Measurements from ENCODE around the gene FAM98B. TPM values are rescaled to one million over a fixed set of nuclear protein-coding genes. Genes with fewer than 3 reads are reported as not detected.

Gene FAM98B
- total and polyA plus RNA-seq, 2 experiments from 2014 or later = 10.1 to 32.5 TPM

- TF ChIP-seq ZNF462 (CRISPR knock-in tag; IDR thresholded peaks at IDR 0.05) (no peak), STAT1 (IDR thresholded peaks at IDR 0.05; ENCODE audit: unreplicated experiment) (no peak)
These were observed 66.1 kb downstream of the FAM98B start (continued) for GRCh38 chr15:38520035-38520434.

- Mint-ChIP-seq H3K9me3 (no peaks in the 10 kb centered on the region), H3K36me3 (ENCODE audit: low read depth) (no peaks in the 10 kb centered on the region), H3K27me3 (ENCODE audit: insufficient read depth, low read depth, poor library complexity) (peaks cover 4% of the 10 kb centered on the region), H3K4me1 (peaks cover 24% of the 10 kb centered on the region), H3K4me3 (no peak overlapping the region), H3K27ac (no peak overlapping the region)
- no peak overlapping the region for H3K27ac ChIP-seq (ENCODE audit: low read depth)
- H3K36me3 ChIP-seq (ENCODE audit: insufficient read depth) = no peaks in the 10 kb centered on the region
- peak; percentile 11 for DNase-seq (ENCODE audit: low spot score)
- peak in 1 of 2 experiments; percentile 33; a peak in 2 of 4 replicates for TF ChIP-seq CTCF (conservative IDR thresholded peaks at IDR 0.05; ENCODE audit: low read depth in 2 of 2)
- no peak for TF ChIP-seq CREB1 (CRISPR knock-in tag; IDR thresholded peaks at IDR 0.05; ENCODE audit: low read depth)
- H4K20me1 ChIP-seq (replicated peaks; ENCODE audit: insufficient read depth) = no peaks in the 10 kb centered on the region
- no peaks in the 10 kb centered on the region for H3K9me2 ChIP-seq (ENCODE audit: insufficient read depth)
- no peak overlapping the region for H3K4me3 ChIP-seq
- H3F3A ChIP-seq (replicated peaks; ENCODE audit: low read depth) = no peaks in the 10 kb centered on the region
- H2AFZ ChIP-seq = no peak overlapping the region; the same call in 1 of the 2 replicates
- H3K79me2 ChIP-seq (replicated peaks; ENCODE audit: insufficient read depth) = no peaks in the 10 kb centered on the region
- peaks cover 10% of the 10 kb centered on the region; the same call in 1 of the 2 replicates for H3K4me1 ChIP-seq (ENCODE audit: insufficient read depth)
- no peaks in the 10 kb centered on the region for H3K27me3 ChIP-seq (ENCODE audit: insufficient read depth)
- no peak overlapping the region for H3K4me2 ChIP-seq
- peak; percentile 38; the same call in 1 of the 3 replicates for ATAC-seq
These were observed 67.4 kb downstream of the FAM98B start for GRCh38 chr15:38521316-38521715.

Data from GM23338 (cell line).